Activated CD8-positive, alpha-beta T cell treated with anti-CD3 and anti-CD28 coated beads, Interleukin-2, amount 10 ng/mL, durations not matched to agents 7 days and 5 days (primary cell): ENCODE measurements around the gene MYO1F. TPM values are rescaled to one million over a fixed set of nuclear protein-coding genes. Genes with fewer than 3 reads are reported as not detected.
A peak's percentile ranks its signal among the peaks of the same experiment; 100 is the strongest.
"Not testable (repeated sequence)": the region's sequence is repeated elsewhere in the genome, so short reads cannot be mapped to it uniquely, and the experiment has no call there.

Experiments used
- ATAC-seq: fragments of 150-1000 bp; cut with Tn5 transposase; one replicate; pipeline ENCODE4 v1.10.0; 2021; ENCODE audit warnings: moderate library complexity
- CTCF ChIA-PET: fragments of 350-600 bp; sonication (Branson Sonifier 250); formaldehyde crosslinking; loops from one replicate; lab custom pipeline; 2021; ENCODE audit warnings: antibody characterized with exemption; lab: Charles Lee
- POLR2A ChIA-PET: fragments of 350-600 bp; sonication (Branson Sonifier 250); formaldehyde crosslinking; loops from one replicate; lab custom pipeline; 2021; ENCODE audit warnings: antibody characterized with exemption; lab: Charles Lee
- DNase-seq: peaks from one replicate; pipeline ENCODE4 v3.0.0-alpha.2; 2020
- H3K27ac Mint-ChIP-seq: one replicate; pipeline ENCODE4 v1.8.0; 2021; ENCODE audit warnings: mild to moderate bottlenecking, mixed read lengths
- H3K27me3 Mint-ChIP-seq: one replicate; pipeline ENCODE4 v1.8.0; 2021; ENCODE audit warnings: low read depth, mixed read lengths
- H3K36me3 Mint-ChIP-seq: one replicate; pipeline ENCODE4 v1.8.0; 2021; ENCODE audit warnings: low read depth, mixed read lengths
- H3K4me1 Mint-ChIP-seq: one replicate; pipeline ENCODE4 v1.8.0; 2021; ENCODE audit warnings: low read depth, mixed read lengths
- H3K4me3 Mint-ChIP-seq: one replicate; pipeline ENCODE4 v1.8.0; 2021; ENCODE audit warnings: mild to moderate bottlenecking, mixed read lengths
- H3K9me3 Mint-ChIP-seq: one replicate; pipeline ENCODE4 v1.8.0; 2022; ENCODE audit warnings: mixed read lengths; ENCODE audit not compliant: insufficient read depth
- total RNA-seq, 2 experiments: library from RNA; stranded (reverse); gene quantifications; one replicate each; pipeline ENCODE4 v1.2.3, GENCODE V29; 2021

MYO1F gene
- total RNA-seq, 2 experiments from 2014 or later, result 254 to 266 TPM

- Mint-ChIP-seq H3K27me3 (peaks cover 4% of the 10 kb centered on the region), H3K27ac (peak overlapping the region; percentile 83), H3K36me3 (peaks cover 39% of the 10 kb centered on the region), H3K9me3 (no peaks in the 10 kb centered on the region), H3K4me1 (peaks cover 53% of the 10 kb centered on the region), H3K4me3 (peak overlapping the region; percentile 89)
- DNase-seq (no peak), ATAC-seq (no peak)
- POLR2A ChIA-PET, result interaction anchor here (0.6 to 6.8 kb wide), 8 partner anchors 9 to 133 kb away, joined by 3 to 45 read pairs (median 4); partner anchors contain the start of genes HNRNPM and ZNF414
- CTCF ChIA-PET, result interaction anchor here (0.7 to 7.2 kb wide), 34 partner anchors 10 to 399 kb away, joined by 3 to 158 read pairs (median 6); partner anchors contain the start of genes HNRNPM, MARCHF2 and ZNF414
Observed at GRCh38 chr19:8577741-8578140, 499 bp upstream of the MYO1F start.

GRCh38 chr19:8576273-8576993 is 809 bp downstream of the MYO1F start:
- CTCF ChIA-PET, result interaction anchor here (0.7 to 7.2 kb wide), 8 partner anchors 14 to 222 kb away, joined by 3 to 104 read pairs (median 15); partner anchors contain the start of genes MARCHF2 and ZNF414
- peak; percentile 40 for ATAC-seq
- H3K27me3 Mint-ChIP-seq, result peaks cover 4% of the 10 kb centered on the region
- H3K9me3 Mint-ChIP-seq, result no peaks in the 10 kb centered on the region
- peak overlapping the region; percentile 83 for H3K27ac Mint-ChIP-seq
- H3K4me3 Mint-ChIP-seq, result peak overlapping the region; percentile 89
- peaks cover 48% of the 10 kb centered on the region for H3K36me3 Mint-ChIP-seq
- H3K4me1 Mint-ChIP-seq, result peaks cover 65% of the 10 kb centered on the region
- DNase-seq, result peak; percentile 48
- POLR2A ChIA-PET, result interaction anchor here (0.6 to 6.8 kb wide), 6 partner anchors 11 to 434 kb away, joined by 3 to 45 read pairs (median 3); partner anchors contain the start of gene ZNF414

GRCh38 chr19:8575467-8575997 is 1.7 kb downstream of the MYO1F start:
- Mint-ChIP-seq H3K9me3 (no peaks in the 10 kb centered on the region), H3K4me1 (peaks cover 69% of the 10 kb centered on the region), H3K4me3 (peak overlapping the region; percentile 89), H3K36me3 (peaks cover 54% of the 10 kb centered on the region), H3K27me3 (peaks cover 4% of the 10 kb centered on the region), H3K27ac (peak overlapping the region; percentile 83)
- DNase-seq, result peak; percentile 68
- CTCF ChIA-PET, result interaction anchor here (1.5 to 7.2 kb wide), 4 partner anchors 24 to 221 kb away, joined by 4 to 104 read pairs (median 44); partner anchors contain the start of gene ZNF414
- ATAC-seq, result peak; percentile 27
- POLR2A ChIA-PET, result interaction anchor here (0.6 to 6.8 kb wide), 2 partner anchors 10 to 61 kb away, joined by 3 to 45 read pairs; partner anchors contain the start of gene ZNF414

- peaks cover 61% of the 10 kb centered on the region for H3K36me3 Mint-ChIP-seq
- ATAC-seq, DNase-seq, H3K27me3 Mint-ChIP-seq, H3K9me3 Mint-ChIP-seq, CTCF ChIA-PET: not testable (repeated sequence)
- peak overlapping the region; percentile 89 for H3K4me3 Mint-ChIP-seq
- H3K4me1 Mint-ChIP-seq, result peaks cover 75% of the 10 kb centered on the region
- peak overlapping the region; percentile 83 for H3K27ac Mint-ChIP-seq
- POLR2A ChIA-PET, result interaction anchor here (6.8 kb wide), 1 partner anchor 60 kb away, joined by 45 read pairs; the partner anchor contains the start of gene ZNF414
Observed at GRCh38 chr19:8574619-8574922, 2.7 kb downstream of the MYO1F start.

DNA sequence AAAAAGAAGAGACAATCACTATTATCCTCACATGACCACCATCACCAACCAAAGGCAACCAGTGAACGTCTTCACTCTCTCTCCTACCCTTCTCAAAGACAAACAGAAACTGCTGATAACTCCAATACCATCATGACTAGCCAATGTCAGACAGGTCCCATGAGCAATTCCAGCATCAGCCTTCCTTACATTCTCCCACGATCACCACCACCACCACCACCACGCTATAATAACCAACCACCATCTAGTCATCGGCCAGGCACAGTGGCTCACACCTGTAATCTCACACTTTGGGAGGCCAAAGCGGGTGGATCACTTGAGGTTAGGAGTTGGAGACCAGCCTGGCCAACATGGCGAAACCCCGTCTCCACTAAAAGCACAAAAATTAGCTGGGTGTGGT is 3.9 kb downstream of the MYO1F start:
- no peaks in the 10 kb centered on the region for H3K27me3 Mint-ChIP-seq
- ChIA-PET CTCF (no interaction called here), POLR2A (no interaction called here)
- ATAC-seq (no peak), DNase-seq (no peak)
- H3K27ac Mint-ChIP-seq, result peak overlapping the region; percentile 83
- peaks cover 78% of the 10 kb centered on the region for H3K4me1 Mint-ChIP-seq
- H3K9me3 Mint-ChIP-seq, result no peaks in the 10 kb centered on the region
- peaks cover 72% of the 10 kb centered on the region for H3K36me3 Mint-ChIP-seq
- peak overlapping the region; percentile 89 for H3K4me3 Mint-ChIP-seq

DNA sequence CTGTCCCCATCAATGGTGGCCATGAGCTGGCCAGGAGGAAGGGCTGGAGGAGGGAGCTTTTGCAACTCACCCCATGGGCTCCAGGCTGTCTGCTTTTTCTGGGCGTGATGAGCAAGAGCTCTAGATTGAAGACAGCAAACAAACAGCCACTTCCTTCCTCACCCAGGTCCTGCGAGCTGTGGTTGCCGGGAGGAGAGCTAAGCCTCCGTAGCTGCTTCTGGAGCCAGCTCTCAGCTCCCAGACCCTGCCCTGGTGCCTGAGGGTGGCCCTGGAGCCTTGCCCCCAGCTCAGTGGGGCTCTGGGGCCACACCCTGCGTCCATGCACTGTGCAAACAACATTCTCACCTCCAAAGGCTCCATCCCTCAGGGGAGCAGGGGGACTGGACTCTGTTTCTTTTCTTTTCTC is 6.2 kb downstream of the MYO1F start:
- POLR2A ChIA-PET, result interaction anchor here (0.6 to 3.4 kb wide), 6 partner anchors 9 to 737 kb away, joined by 3 to 50 read pairs (median 3); partner anchors contain the start of genes HNRNPM and ZNF414
- peaks cover 77% of the 10 kb centered on the region for H3K36me3 Mint-ChIP-seq
- CTCF ChIA-PET, result interaction anchor here (0.6 to 7.2 kb wide), 10 partner anchors 9 to 372 kb away, joined by 3 to 158 read pairs (median 4); partner anchors contain the start of genes HNRNPM, MYO1F and ZNF414

DNA sequence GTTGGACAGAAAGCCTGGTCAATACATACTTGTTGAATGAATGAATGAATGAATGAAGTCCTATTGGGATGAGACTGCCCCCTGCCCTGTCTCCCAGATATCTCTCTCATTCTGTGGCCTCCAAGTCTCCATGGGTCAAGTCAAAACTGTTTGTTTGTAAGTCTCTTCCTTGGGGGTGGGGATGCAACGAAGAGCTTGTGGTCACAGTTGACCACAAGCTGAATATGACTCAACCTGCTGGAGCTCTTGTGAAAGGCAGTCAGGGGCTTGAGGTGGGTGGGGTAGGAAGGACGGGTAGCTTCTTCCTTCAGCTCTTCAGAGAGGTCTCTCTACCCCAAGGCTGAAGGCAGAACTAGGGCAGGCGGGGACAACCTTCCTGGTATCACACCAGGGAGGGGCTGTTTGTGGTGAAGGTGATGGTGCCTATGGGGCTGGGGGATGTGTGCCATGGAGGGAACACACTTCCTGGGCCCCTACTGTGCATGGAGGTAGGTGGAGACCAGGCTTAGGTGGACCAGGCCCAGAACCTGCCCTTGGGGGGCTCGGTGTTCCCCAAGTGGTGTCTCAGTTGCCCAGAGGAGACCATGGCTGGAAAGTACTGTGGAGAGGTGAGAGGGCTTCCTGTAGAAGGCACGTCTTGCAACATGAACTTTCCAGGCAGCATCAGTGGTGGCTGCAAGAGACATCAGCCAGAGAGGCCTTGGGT is 8.0 kb downstream of the MYO1F start:
- Mint-ChIP-seq H3K9me3 (no peaks in the 10 kb centered on the region), H3K27me3 (no peaks in the 10 kb centered on the region), H3K36me3 (peaks cover 69% of the 10 kb centered on the region), H3K4me3 (peak overlapping the region; percentile 65), H3K27ac (peak overlapping the region; percentile 95), H3K4me1 (peaks cover 84% of the 10 kb centered on the region)
- DNase-seq (peak; percentile 91), ATAC-seq (peak; percentile 86)
- POLR2A ChIA-PET, result interaction anchor here (0.6 to 3.4 kb wide), 6 partner anchors 9 to 125 kb away, joined by 3 to 50 read pairs (median 4); partner anchors contain the start of genes HNRNPM, MYO1F and ZNF414
- CTCF ChIA-PET, result interaction anchor here (0.7 to 7.2 kb wide), 7 partner anchors 11 to 82 kb away, joined by 3 to 158 read pairs (median 6); partner anchors contain the start of genes MYO1F and ZNF414

More for the DNA sequence above, 6.2 kb downstream of the MYO1F start:
- Mint-ChIP-seq H3K27me3 (no peaks in the 10 kb centered on the region), H3K27ac (peak overlapping the region; percentile 95), H3K4me1 (peaks cover 87% of the 10 kb centered on the region), H3K4me3 (peak overlapping the region; percentile 65), H3K9me3 (no peaks in the 10 kb centered on the region)
- ATAC-seq (peak; percentile 62), DNase-seq (peak; percentile 83)

GRCh38 chr19:8567522-8568172 is 9.6 kb downstream of the MYO1F start:
- Mint-ChIP-seq H3K36me3 (peaks cover 60% of the 10 kb centered on the region), H3K4me3 (no peak overlapping the region), H3K9me3 (no peaks in the 10 kb centered on the region), H3K27ac (peak overlapping the region; percentile 55), H3K4me1 (peaks cover 71% of the 10 kb centered on the region), H3K27me3 (no peaks in the 10 kb centered on the region)
- CTCF ChIA-PET, result interaction anchor here (7.2 kb wide), 1 partner anchor 13 kb away, joined by 158 read pairs; the partner anchor contains the start of gene MYO1F
- DNase-seq (no peak), ATAC-seq (no peak)
- POLR2A ChIA-PET, result no interaction called here

- no peak overlapping the region for H3K27ac Mint-ChIP-seq
- H3K4me1 Mint-ChIP-seq, result peaks cover 67% of the 10 kb centered on the region
- ChIA-PET CTCF (interaction anchor here (7.2 kb wide), 1 partner anchor 13 kb away, joined by 158 read pairs; the partner anchor contains the start of gene MYO1F), POLR2A (interaction anchor here (1.3 kb wide), 1 partner anchor 52 kb away, joined by 5 read pairs; no protein-coding TSS in a partner anchor)
- DNase-seq, result no peak
- H3K27me3 Mint-ChIP-seq, result no peaks in the 10 kb centered on the region
- no peaks in the 10 kb centered on the region for H3K9me3 Mint-ChIP-seq
- ATAC-seq, result no peak
- no peak overlapping the region for H3K4me3 Mint-ChIP-seq
- peaks cover 52% of the 10 kb centered on the region for H3K36me3 Mint-ChIP-seq
Observed at GRCh38 chr19:8566855-8567254, 10.4 kb downstream of the MYO1F start.

- ATAC-seq, H3K27ac Mint-ChIP-seq, DNase-seq, H3K27me3 Mint-ChIP-seq, H3K4me3 Mint-ChIP-seq, H3K9me3 Mint-ChIP-seq: not testable (repeated sequence)
- ChIA-PET CTCF (interaction anchor here (7.2 kb wide), 1 partner anchor 15 kb away, joined by 158 read pairs; the partner anchor contains the start of gene MYO1F), POLR2A (interaction anchor here (0.9 kb wide), 1 partner anchor 12 kb away, joined by 3 read pairs; the partner anchor contains the start of gene MYO1F)
- Mint-ChIP-seq H3K4me1 (peaks cover 58% of the 10 kb centered on the region), H3K36me3 (peaks cover 45% of the 10 kb centered on the region)
Observed at GRCh38 chr19:8564866-8565265, 12.4 kb downstream of the MYO1F start.
